Left ventricle myocardium inferior (tissue), 1 donor: ENCODE data around the gene PCCA. TPM values are rescaled to one million over a fixed set of nuclear protein-coding genes. Genes with fewer than 3 reads are reported as not detected.

Experiments
- DNase-seq: peaks from one replicate; pipeline ENCODE4 v3.0.0-alpha.2; 2020
- H3K27ac ChIP-seq: fragments of 200-600 bp; replicated peaks from 2 replicates; pipeline ENCODE4 v1.8.0; 2021
- H3K27me3 ChIP-seq: fragments of 200-600 bp; 2 replicates; pipeline ENCODE4 v1.8.0; 2021; ENCODE audit warnings: low read depth
- H3K36me3 ChIP-seq: fragments of 200-600 bp; 2 replicates; pipeline ENCODE4 v1.8.0; 2021
- H3K4me1 ChIP-seq: fragments of 200-600 bp; 2 replicates; pipeline ENCODE4 v1.8.0; 2021
- H3K4me3 ChIP-seq: fragments of 200-600 bp; 2 replicates; pipeline ENCODE4 v1.8.0; 2021; ENCODE audit warnings: mild to moderate bottlenecking, moderate library complexity
- H3K9me3 ChIP-seq: fragments of 200-600 bp; replicated peaks from 2 replicates; pipeline ENCODE4 v1.8.0; 2021
- CTCF ChIP-seq: fragments of 200-600 bp; IDR thresholded peaks from 2 replicates; pipeline ENCODE4 v1.8.0; 2021; ENCODE audit warnings: antibody characterized with exemption, mild to moderate bottlenecking, borderline replicate concordance
- intact Hi-C: fragments of 100-400 bp; cut with micrococcal nuclease; formaldehyde crosslinking; loops from one replicate; pipeline ENCODE4 v1.11.0; 2022
- total RNA-seq: library from RNA; stranded (reverse); fragmentation: NEBNext Ultra II Directional; extraction: Animal tissue kit (Norgen Biotek cat#: 25700); gene quantifications from one replicate; pipeline ENCODE4 v1.2.1, GENCODE V29; 2021
- donor health status: DM: no; HTN: yes; CAD: no; lungs with severe emphysema.

The PCCA gene
- total RNA-seq, 1 donor from 2014 or later: 65.4 TPM

GRCh38 chr13:100125946-100126345 is 37.1 kb downstream of the PCCA start:
- intact Hi-C loops: no loop called here
- Histone ChIP-seq H3K27me3 (no peaks in the 10 kb centered on the region), H3K27ac (no peak overlapping the region), H3K4me3 (no peak overlapping the region), H3K4me1 (peaks cover 15% of the 10 kb centered on the region), H3K9me3 (peaks cover 14% of the 10 kb centered on the region), H3K36me3 (peaks cover 12% of the 10 kb centered on the region)
- DNase-seq: no peak
- no peak for TF ChIP-seq CTCF

GRCh38 chr13:100128373-100128772 is 39.5 kb downstream of the PCCA start:
- Histone ChIP-seq H3K4me1 (peaks cover 15% of the 10 kb centered on the region), H3K27ac (no peak overlapping the region), H3K4me3 (no peak overlapping the region), H3K36me3 (no peaks in the 10 kb centered on the region), H3K9me3 (no peaks in the 10 kb centered on the region), H3K27me3 (no peaks in the 10 kb centered on the region)
- intact Hi-C loops: no loop called here
- no peak for TF ChIP-seq CTCF
- no peak for DNase-seq

GRCh38 chr13:100128838-100129237 is 39.9 kb downstream of the PCCA start:
- no peak for TF ChIP-seq CTCF
- Histone ChIP-seq H3K27ac (no peak overlapping the region), H3K27me3 (no peaks in the 10 kb centered on the region), H3K9me3 (no peaks in the 10 kb centered on the region), H3K4me3 (no peak overlapping the region), H3K36me3 (no peaks in the 10 kb centered on the region), H3K4me1 (peaks cover 15% of the 10 kb centered on the region)
- no peak for DNase-seq
- intact Hi-C loops: no loop called here

- Histone ChIP-seq H3K27me3 (no peaks in the 10 kb centered on the region), H3K36me3 (no peaks in the 10 kb centered on the region), H3K4me1 (peaks cover 15% of the 10 kb centered on the region), H3K9me3 (no peaks in the 10 kb centered on the region), H3K4me3 (no peak overlapping the region), H3K27ac (no peak overlapping the region)
- no peak for DNase-seq
- intact Hi-C loops: no loop called here
- TF ChIP-seq CTCF: no peak
Observed at GRCh38 chr13:100129605-100130004, 40.7 kb downstream of the PCCA start.

- H3K27me3 ChIP-seq: no peaks in the 10 kb centered on the region
- no peak overlapping the region for H3K4me3 ChIP-seq
- no peak for TF ChIP-seq CTCF
- peaks cover 15% of the 10 kb centered on the region for H3K4me1 ChIP-seq
- no peaks in the 10 kb centered on the region for H3K9me3 ChIP-seq
- intact Hi-C loops: no loop called here
- no peak for DNase-seq
- no peak overlapping the region for H3K27ac ChIP-seq
- H3K36me3 ChIP-seq: no peaks in the 10 kb centered on the region
Observed at GRCh38 chr13:100130092-100130491, 41.2 kb downstream of the PCCA start.

GRCh38 chr13:100130930-100131511 is 42.1 kb downstream of the PCCA start:
- Histone ChIP-seq H3K36me3 (no peaks in the 10 kb centered on the region), H3K4me1 (peaks cover 15% of the 10 kb centered on the region), H3K9me3 (no peaks in the 10 kb centered on the region), H3K4me3 (no peak overlapping the region), H3K27me3 (no peaks in the 10 kb centered on the region), H3K27ac (no peak overlapping the region)
- no peak for TF ChIP-seq CTCF
- intact Hi-C loops: no loop called here
- DNase-seq: no peak
